PC-3 (cell line): Measurements from ENCODE around the gene PRDM5.

ENCODE experiments used
- CTCF ChIP-seq: fragments of 300-600 bp; sonication (generic); conservative IDR thresholded peaks from 2 replicates; pipeline ENCODE4 v1.5.1; 2017; ENCODE audit warnings: antibody characterized with exemption, low read depth, mild to moderate bottlenecking, low read length
- EZH2 ChIP-seq: fragments of 300-600 bp; sonication (generic); IDR thresholded peaks from one replicate; pipeline ENCODE4 v1.6.1; 2017; ENCODE audit warnings: antibody characterized with exemption, mild to moderate bottlenecking, low read length; ENCODE audit not compliant: unreplicated experiment

GRCh38 chr4:120940547-120940946, 18.0 kb upstream of the PRDM5 start:
- TF ChIP-seq CTCF: no peak
- no peak for TF ChIP-seq EZH2
